Middle frontal gyrus (tissue), 1 donor: Measurements from ENCODE around the gene GPR78.

Experiments used
- DNase-seq: peaks from one replicate; pipeline ENCODE4 v3.0.0-alpha.2; 2015; ENCODE audit warnings: low spot score; ENCODE audit errors: extremely low spot score

Gene GPR78

DNA sequence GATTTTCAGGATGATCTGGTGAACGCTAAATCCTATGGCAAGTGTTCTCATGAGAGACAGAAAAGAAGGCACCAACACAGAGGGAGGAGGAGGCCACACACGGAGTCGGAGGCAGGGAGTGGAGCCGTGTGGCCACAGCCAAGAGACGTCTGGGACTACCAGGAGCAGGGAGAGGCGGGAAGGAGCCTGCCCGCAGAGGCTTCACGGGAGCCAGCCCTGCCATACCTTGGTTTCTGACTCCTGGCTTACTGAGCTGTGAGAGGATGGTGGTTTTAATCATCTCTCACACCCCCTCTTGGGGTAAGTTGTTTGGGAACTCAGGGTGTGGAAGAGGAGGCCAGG, 33.5 kb upstream of the GPR78 start:
- DNase-seq, result no peak

DNA sequence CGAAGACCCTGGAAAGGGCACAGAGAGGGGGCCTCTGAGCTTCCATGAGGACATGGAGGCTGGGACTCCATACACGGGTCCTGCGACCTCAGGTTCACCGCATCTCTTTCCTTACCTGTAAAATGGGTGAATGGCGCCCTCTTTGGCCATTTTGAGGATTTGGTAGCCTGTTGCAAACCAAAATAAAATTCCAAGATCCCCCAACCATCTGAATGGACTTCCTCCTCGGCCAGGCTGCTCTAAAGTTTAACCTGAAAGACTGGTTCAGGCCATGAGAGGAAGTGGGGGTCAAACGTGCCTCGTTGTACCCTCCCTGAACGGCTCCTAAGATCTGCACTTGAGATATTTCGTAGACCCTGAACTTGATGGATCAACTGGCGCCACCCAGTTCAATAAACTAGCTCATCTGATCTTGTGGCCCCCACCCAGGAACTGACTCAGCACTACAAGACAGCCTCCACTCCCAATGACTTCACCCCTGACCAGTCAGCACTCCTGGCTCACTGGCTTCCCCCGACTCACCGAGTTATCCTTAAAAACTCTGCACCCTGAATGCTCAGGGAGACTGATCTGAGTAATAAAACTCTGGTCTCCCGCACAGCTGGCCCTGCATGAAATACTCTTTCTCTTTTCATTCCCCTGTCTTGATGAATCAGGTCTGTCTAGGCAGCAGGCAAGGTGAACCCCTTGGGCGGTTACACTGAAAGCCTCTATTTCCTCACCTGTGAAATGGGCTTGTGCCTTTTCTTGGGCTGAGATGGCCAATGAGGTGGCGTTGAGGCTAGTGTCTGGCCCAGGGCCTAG, 32.9 kb upstream of the GPR78 start:
- no peak for DNase-seq

DNA sequence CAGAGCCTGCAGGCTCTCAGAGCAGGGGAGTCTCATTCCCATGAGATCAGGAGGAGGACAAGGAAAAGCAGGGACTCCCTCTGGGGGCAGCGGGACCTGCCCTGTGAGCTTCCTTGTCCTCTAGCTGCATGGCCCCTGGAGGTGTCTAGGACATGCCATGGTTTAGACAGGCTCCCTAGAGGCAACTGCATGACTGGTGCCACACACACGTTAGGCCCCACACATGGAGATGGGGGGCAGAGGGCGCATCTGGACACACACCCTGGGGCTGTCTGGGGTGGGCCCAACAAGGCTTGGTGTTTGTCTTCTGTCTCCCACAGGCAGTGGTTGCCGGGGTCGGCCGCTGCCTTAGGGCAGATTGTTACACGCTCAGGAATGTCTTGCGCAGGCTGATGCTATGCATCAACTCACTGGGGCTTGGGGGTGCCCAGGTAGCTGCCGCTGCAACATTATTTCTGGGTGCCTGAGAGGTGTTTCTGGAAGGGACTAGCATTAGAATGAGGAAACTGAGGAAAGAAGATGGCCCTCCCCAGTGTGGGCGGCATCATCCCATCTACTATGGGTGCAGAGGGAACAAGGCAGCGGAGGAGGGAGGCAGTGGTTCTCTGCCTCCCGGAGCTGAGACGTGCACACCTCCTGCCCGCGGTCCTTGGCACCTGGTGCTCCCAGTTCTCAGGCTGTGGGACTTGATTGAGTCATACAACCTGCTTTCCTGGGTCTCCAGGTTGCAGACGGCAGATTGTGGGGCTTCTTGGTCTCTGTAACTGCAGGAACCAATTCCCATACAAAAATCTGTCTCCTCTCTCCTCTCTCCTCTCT, 32.1 kb upstream of the GPR78 start:
- no peak for DNase-seq

DNA sequence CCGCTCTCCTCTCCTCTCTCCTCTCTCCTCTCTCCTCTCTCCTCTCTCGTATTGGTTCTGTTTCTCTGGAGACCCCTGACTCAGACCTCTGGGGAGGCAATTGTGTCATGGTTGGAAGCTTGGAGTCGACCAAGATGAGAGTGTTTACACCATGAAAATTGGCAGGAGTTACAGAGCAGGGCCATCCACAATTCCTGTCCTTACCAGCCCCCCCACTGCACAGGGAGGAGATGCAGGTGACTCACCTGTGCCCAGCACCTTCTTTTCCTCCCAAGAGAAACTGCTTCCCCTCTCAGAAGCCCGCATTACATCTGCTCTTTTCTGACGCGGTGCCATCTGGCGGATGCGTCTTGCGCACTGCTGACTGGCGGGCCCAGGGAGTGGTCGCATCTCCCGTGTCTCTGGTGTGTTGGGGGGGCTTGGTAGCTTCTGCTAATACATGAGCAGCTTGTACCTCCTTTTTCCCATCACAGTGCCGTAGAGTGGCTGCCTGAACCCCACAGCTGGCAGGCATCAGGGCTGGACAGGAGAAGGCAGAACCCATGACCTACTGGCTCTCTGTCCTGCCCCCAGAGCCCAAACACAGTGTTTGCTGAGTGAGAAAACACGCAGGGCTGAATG, 31.4 kb upstream of the GPR78 start:
- DNase-seq, result no peak

DNA sequence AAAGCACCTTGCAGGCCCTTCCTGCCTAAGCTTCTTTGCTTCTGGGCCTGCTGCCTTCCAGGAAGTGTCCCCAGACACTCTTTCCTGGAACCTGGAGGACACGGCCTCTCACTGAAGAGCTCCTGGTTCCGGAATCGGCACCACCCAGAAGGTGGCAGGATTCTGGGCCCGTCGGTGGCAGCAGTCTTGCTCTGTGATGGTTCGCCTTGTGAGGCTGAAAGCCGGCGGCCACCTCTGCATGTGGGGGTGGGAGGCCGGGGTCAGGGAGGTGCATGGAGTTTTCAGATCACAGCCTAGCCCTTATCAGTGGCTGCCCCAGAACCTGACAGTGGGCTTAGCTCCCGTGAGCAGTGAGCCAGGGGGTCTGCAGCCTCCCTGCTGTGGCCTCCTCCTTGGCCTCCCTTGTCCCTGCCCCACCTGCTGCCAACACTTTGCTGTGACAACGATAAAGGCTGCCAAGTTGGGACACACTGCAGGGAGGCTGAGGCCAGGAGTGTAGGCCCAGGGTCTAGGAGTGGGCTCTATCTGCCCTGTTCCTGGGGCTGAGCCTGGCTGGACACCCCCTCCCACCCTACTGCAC, 30.8 kb upstream of the GPR78 start:
- no peak for DNase-seq

DNA sequence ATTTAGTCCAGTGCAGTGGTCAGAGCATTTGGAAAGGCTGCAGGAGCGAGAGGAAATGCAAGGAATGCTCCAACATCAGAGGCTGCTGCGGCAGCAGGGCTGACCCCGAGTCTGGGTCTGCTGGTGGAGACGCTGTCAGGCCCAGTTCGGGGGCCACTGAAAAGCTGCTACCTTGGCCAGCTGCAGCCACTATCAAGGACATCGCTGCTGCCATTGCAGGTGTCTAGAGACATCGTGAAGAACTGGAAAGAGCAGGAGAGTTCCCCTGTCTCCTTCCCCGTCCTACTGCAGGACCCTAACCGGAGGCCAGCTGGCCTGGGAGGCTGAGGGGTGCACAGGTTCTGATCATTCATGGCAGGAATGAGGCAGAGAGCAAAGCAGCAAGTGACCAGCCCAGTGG, 29.5 kb upstream of the GPR78 start:
- no peak for DNase-seq

DNA sequence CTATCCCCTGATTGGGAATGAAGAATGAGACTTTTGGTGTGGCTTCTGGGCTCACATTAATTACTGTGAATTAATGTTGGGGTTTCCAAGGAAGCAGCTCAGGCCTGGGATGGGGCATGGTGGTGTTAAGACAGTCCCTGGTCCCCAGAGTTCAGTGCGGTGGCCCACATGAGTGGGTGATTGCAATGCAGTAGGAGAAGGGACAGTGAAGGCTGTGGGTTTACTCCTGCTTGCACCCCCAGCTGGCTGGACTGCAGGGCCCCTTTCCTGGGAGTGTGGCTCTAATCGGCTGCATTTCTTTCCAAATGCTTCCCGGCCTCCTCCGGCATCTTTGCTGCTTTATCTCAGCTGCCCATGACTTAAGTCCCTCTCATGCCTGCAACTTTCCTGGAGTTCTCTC, 28.2 kb upstream of the GPR78 start:
- no peak for DNase-seq

DNA sequence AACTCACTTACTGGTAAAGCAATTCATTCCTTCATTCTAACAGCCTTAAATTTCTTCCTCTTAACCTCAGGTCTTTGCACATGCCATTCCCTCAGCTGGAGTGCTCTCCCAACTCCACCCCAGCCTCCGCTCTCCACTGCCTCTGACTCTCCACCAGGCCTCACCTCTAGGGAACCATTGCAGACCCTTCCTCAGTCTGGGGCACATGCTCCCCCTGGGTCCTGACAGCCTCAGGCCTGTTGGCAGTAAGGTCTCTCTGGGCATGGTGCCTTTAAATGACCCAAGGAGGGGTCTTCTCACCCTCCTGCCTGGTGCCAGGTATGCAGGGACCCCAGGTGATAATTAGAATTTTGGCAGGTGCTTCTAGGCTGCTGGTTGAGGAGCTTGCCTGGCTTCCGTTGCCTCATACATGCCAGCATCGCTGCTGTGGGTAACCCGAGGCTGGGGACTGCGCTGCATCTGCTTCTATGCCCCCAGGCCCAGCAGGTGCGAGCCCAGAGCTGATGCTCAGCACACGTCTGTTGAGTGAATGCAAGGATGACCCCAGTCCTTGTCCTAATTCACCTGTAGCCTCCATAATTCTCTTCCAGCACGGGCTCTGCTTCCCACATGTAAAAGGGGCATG, 27.5 kb upstream of the GPR78 start:
- DNase-seq, result no peak

DNA sequence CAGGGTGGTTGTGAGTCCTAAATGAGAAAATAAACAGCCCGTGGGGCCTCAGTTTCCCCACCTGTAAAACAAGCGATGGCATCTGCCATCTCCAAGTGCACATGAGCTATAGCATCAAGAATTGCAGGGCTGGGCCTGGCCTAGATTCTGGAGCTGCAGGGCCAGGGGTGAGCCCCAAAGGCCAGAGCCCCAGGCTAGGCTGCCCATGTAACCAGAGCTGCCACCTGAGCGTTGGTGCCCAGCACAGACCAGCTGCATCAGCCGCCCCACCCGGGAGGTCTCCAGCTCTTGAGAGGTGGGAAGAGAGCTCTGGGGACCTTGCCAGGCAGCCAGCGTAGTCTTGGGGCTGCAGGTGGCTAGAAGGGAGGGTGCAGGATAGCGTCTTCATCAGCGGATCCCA, 27.0 kb upstream of the GPR78 start:
- DNase-seq, result no peak

DNA sequence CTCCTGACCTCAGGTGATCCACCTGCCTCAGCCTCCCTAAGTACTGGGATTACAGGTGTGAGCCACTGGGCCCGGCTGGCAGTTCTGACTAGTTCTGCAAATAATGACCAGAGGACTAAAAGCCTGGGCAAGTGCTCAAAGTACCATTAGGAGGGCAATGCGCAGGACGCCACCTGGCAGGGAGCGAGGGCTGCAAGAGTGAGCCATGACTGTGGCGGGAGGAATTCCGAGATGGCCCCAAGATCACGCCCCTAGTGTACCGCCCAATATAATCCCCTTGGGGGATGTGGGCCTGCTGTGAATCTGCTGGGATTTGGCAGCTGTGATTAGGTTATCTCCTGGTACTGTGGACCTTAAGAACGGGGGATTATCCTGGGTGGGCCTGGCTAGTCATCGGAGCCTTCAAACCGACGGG, 26.2 kb upstream of the GPR78 start:
- DNase-seq, result no peak

DNA sequence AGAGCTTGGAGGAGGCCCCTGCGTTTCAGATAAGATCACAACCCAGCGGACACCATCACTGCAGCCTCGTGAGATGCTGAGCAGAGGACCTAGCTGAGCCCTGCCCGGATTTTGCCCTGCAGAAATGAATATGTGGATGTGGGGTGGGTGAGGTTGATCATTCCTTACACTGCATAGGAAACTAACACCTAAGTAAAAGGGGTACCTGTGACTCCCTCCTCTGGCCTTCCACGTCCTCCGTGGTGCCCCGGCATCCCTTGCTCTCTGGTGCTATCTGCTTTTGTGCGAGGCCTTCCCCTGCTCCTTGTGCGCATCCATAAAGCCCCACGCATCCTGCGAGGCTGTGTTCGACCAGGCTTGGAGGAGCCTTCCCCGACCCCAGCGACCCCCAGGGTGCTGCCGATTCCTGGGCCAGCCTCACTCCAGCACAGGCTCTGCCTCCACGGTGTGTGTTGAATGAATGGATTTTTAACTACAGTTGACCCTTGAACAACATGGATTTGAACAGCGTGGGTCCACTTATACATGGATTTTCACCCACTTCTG, 25.6 kb upstream of the GPR78 start:
- DNase-seq, result no peak

DNA sequence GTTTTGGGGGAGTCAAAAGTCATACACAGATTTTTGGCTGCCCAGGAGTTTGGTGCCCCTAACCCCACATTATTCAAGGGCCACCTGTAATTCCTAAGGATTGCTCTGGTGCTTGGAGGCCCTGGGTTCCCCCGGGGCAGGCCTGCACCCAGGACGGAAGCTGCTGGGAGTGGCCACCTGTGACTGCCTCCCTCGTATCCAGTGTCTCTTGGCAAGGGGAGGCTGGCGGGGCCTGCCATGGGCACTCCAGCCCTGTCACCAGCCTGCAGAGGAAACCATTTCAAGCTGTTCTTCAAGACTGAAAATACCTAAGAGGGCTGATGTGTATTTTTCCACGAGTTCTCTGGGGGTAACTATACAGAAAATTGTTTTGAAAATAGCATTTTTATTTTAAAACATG, 24.5 kb upstream of the GPR78 start:
- no peak for DNase-seq

DNA sequence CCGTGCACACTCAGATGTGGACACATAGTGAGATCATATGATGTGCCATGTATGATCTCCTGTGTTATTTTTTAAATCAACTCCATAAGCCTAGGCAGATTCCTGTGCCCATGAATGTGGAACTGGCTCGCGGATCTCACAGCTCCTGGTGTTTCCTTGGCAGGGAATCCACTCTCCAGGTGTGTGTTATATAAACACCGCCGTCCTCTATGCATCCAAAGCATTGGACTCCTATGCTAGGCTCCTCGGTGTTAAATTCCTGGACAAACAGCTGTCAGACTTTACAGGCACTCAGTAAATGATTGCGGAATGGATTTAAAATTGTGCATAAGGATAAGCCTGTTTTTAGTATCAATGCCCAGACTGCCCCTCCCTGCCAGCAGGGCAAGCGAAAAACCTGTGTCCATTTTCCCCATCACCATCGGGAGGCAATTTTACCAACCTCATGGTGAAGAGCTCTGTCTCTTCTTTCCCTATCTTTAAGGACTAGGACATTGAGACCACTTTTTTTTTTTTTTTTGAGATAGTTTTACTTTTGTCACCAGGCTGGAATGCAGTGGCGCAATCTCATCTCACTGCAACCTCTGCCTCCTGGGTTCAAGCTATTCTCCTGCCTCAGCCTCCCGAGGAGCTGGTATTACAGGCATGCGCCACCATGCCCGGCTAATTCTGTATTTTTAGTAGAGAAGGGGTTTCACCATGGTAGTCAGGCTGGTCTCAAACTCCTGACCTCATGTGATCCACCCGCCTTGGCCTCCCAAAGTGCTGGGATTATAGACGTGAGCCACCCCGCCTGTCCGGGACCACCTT, 23.6 kb upstream of the GPR78 start:
- no peak for DNase-seq

DNA sequence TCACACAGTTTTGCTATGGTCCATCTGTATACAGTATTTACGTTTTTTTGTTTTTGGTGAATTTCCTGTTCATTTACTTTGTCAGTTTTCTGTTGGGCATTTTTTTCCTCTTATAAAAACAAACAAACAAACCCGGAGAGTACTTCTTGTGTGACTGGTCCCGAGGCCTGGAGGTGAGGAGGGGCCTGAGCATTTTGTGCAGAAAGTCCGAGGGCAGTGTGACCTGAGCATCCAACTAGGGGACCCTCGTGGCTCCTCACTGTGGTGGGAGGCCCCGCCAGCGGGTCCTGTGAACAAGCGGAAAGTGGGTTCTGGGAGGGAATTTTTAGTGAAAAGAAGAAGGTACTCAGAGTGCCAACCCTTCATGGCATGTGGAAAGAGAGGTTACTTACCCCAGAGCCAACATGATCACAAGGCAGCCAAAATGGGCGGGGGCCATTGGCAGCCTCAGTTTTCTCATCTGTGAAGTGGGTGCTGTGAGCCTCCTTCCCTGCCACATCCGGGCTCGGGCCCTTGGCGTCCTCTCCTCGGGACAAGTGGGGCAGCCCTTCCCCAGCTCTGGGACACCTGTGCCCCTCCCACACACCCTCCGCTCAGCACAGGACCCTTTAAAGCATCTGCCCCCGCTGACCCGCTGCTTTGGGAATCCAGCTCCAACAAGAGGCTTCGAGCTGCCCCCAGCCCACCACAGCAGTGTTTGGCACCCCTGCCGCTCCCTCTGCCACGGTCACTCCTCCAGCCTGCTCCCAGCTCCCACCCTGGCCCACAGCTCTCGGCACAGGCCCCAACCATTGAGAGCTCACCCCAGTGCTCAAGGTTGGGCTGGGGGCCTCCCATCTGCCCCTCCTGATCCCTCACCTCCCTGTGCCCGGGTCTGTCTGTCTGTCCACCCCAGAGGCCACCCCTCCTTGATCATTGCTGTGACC, 22.8 kb upstream of the GPR78 start:
- no peak for DNase-seq

DNA sequence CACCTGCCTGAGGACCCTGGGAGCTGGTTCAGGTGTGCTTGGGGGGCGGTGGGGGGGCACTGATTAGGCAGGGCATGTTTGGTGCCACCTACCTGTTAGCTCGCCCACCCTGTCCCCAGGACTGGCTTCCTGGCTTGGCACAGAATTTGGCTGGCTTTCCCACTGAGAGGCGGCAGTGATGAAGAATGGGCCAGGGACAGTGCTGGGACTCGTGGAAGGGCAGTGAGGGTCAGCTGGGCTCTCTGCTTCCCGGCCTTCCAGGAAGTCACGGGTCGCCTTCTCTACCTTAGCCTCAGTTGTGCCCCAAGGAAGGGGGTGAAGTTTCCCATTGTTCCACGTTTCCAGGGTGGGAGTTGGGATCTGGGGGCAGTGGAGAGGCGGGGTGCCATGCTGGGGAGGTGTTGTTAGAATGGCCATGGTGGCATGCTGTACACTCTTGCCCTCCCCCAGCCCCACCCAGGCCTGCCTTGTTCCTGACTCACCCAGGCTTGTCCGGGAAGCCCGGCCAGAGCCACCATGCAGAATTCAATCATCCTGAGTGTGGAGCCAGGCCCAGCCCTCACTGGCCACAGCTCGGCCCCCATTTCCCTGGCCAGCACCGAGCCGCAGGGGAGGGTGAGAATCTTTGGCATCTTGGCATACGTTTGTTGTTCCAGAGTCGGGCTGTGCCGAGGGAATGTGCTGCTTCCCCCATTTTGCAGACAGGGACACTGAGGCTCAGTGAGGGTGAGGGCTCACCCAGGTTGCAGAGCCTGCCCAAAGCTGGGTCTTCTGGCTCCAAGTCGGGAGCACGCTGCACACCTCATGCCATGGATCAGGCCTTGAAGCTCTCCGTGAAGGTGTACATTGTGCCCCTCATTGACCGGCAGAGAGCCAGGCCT, 21.9 kb upstream of the GPR78 start:
- no peak for DNase-seq

DNA sequence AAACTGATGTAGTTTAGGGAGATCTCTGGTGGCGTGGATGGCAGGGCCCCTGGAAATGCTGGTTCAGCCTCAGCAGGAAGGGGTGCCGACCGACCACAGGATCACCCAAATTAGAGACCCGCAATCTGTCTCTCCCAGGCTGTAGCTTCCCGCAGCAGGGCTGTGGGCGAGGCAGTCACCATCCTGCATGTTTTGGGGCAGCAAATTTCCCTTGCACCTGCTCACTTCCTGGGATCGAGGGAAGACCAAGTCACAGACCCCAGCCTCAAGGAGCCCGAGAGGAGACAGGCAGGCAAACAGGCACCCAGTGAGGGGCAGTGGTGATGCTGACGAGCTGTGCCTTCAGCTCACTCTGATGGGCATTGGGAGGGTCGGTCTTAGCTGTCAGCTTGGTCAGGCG, 21.2 kb upstream of the GPR78 start:
- no peak for DNase-seq

DNA sequence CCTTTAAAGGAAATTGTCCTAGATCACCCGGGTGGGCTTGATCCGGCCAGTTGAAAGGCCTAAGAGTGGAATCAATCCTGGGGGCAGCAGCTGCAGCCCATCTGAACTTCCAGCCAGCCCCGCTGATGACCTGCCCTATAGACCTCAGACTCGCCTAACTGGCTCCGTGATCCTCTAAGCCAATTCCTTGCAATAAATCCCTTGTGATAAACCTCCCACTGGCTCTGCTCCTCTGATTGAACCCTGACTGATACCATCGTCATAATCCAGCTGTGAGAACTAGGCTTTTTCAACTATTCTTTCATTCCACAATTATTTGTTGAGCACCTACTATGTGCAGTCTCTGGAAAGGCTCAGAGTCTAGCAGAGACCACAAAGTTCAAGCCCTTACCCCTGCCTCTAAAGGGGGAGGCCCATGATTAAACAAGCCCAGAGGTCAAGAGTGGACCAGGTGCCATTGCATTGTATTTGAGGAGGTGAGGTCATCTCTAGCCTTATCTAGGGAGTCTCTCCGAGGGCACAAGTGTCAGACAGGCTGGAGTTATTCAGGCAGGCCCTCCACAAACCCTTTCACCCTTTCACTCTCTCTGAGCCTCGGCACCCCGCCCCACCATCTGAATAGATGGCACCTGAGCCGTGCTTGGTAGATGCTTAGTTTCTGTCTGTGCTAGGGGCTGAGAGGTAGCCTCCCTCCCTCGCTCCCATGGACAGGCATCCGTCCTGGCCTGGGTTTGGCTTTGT, 20.5 kb upstream of the GPR78 start:
- no peak for DNase-seq
